Liver (tissue), 9 donors: Measurements from ENCODE around the gene EPB41L1. TPM values are rescaled to one million over a fixed set of nuclear protein-coding genes. Genes with fewer than 3 reads are reported as not detected.

Experiments used
- DNase-seq: peaks from one replicate; pipeline ENCODE4 v3.0.0-alpha.2; 2017; ENCODE audit warnings: low spot score
- H3K27ac ChIP-seq, 2 donors: one replicate each; pipeline ENCODE4 v1.7.0; 2013; ENCODE audit warnings: inconsistent platforms in 2 of 2, low read length in 2 of 2, control low read depth in 1 of 2, low read depth in 1 of 2, mild to moderate bottlenecking in 1 of 2
- H3K27me3 ChIP-seq, 4 donors: one replicate each; pipeline versions ENCODE4 v1.6.1 to v1.7.0; 2013; ENCODE audit warnings: low read length in 3 of 4, inconsistent platforms in 1 of 4, mild to moderate bottlenecking in 1 of 4, moderate library complexity in 1 of 4; ENCODE audit not compliant: control insufficient read depth in 4 of 4, insufficient read depth in 4 of 4
- H3K36me3 ChIP-seq, 4 donors: one replicate each; pipeline versions ENCODE4 v1.6.1 to v1.7.0; 2013; ENCODE audit warnings: low read length in 3 of 4, mild to moderate bottlenecking in 3 of 4, low read depth in 1 of 4, moderate library complexity in 1 of 4; ENCODE audit not compliant: control insufficient read depth in 4 of 4, insufficient read depth in 3 of 4
- H3K4me1 ChIP-seq, 4 donors: one replicate each; pipeline versions ENCODE4 v1.6.1 to v1.7.0; 2013; ENCODE audit warnings: low read length in 3 of 4, mild to moderate bottlenecking in 3 of 4, moderate library complexity in 1 of 4; ENCODE audit not compliant: control insufficient read depth in 4 of 4, insufficient read depth in 4 of 4
- H3K4me3 ChIP-seq, 3 donors: one replicate each; pipeline versions ENCODE4 v1.6.1 to v1.7.0; 2013; ENCODE audit warnings: low read length in 3 of 3, control low read depth in 1 of 3, low read depth in 1 of 3, mild to moderate bottlenecking in 1 of 3
- H3K9ac ChIP-seq, 2 donors: one replicate each; pipeline ENCODE4 v1.7.0; 2013; ENCODE audit warnings: low read length in 2 of 2, mild to moderate bottlenecking in 2 of 2, moderate library complexity in 2 of 2, control low read depth in 1 of 2, low read depth in 1 of 2
- H3K9me3 ChIP-seq, 4 donors: one replicate each; pipeline versions ENCODE4 v1.6.1 to v1.7.0; 2013; ENCODE audit warnings: low read length in 3 of 4; ENCODE audit not compliant: control insufficient read depth in 4 of 4
- EGR1 ChIP-seq, 2 donors: IDR thresholded peaks; 2 replicates each; pipeline ENCODE4 v1.6.1; 2016 to 2018; ENCODE audit warnings: antibody characterized with exemption in 2 of 2, low read depth in 2 of 2
- FOXA1 ChIP-seq: IDR thresholded peaks from 2 replicates; pipeline ENCODE4 v1.6.1; 2016; ENCODE audit warnings: antibody characterized with exemption
- FOXA2 ChIP-seq: IDR thresholded peaks from 2 replicates; pipeline ENCODE4 v1.6.1; 2016; ENCODE audit warnings: antibody characterized with exemption
- GABPA ChIP-seq, 2 donors: IDR thresholded peaks in 1 of 2; conservative IDR thresholded peaks in 1 of 2; 2 replicates each; pipeline ENCODE4 v1.6.1; 2016; ENCODE audit warnings: antibody characterized with exemption in 2 of 2, mild to moderate bottlenecking in 1 of 2, moderate library complexity in 1 of 2
- HNF4A ChIP-seq, 2 donors: conservative IDR thresholded peaks; 2 replicates each; pipeline ENCODE4 v1.6.1; 2016; ENCODE audit warnings: antibody characterized with exemption in 2 of 2, mild to moderate bottlenecking in 2 of 2
- HNF4G ChIP-seq: IDR thresholded peaks from 2 replicates; pipeline ENCODE4 v1.6.1; 2016; ENCODE audit warnings: antibody characterized with exemption
- JUND ChIP-seq, 2 donors: IDR thresholded peaks; 2 replicates each; pipeline ENCODE4 v1.6.1; 2016; ENCODE audit warnings: antibody characterized with exemption in 2 of 2
- NR2F2 ChIP-seq: IDR thresholded peaks from 2 replicates; pipeline ENCODE4 v1.6.1; 2016; ENCODE audit warnings: antibody characterized with exemption
- RAD21 ChIP-seq, 2 donors: IDR thresholded peaks; 2 replicates each; pipeline ENCODE4 v1.6.1; 2016; ENCODE audit warnings: antibody characterized with exemption in 2 of 2, mild to moderate bottlenecking in 2 of 2
- RXRA ChIP-seq, 2 donors: IDR thresholded peaks; 2 replicates each; pipeline ENCODE4 v1.6.1; 2017 to 2018; ENCODE audit warnings: antibody characterized with exemption in 2 of 2, mild to moderate bottlenecking in 1 of 2
- SP1 ChIP-seq: IDR thresholded peaks from 2 replicates; pipeline ENCODE4 v1.6.1; 2018; ENCODE audit warnings: antibody characterized with exemption, mild to moderate bottlenecking
- TAF1 ChIP-seq: conservative IDR thresholded peaks from 2 replicates; pipeline ENCODE4 v1.6.1; 2016; ENCODE audit warnings: antibody characterized with exemption, mild to moderate bottlenecking
- YY1 ChIP-seq: IDR thresholded peaks from 2 replicates; pipeline ENCODE4 v1.6.1; 2016; ENCODE audit warnings: antibody characterized with exemption, mild to moderate bottlenecking
- WGBS: extraction: QIAGEN DNeasy Blood & Tissue Kit; methylation state at CpG from one replicate; pipeline ENCODE4 v1.1.7; 2013; 5-methylcytosine and 5-hydroxymethylcytosine counted together
- polyA plus RNA-seq, 2 donors: library from polyadenylated mRNA; stranded (reverse) in 1 of 2; unstranded in 1 of 2; fragments of 200-250 nt in 1 of 2; fragments of >200 nt in 1 of 2; fragmentation: Nextera tagmentation in 1 of 2; extraction: Ambion mirVana in 1 of 2; gene quantifications; one replicate each; pipeline versions ENCODE4 v1.2.1 to v1.2.3, GENCODE V29; 2013 to 2015
- total RNA-seq, 2 donors: library from RNA; depleted of rRNA; stranded (reverse); fragments of >200 nt; gene quantifications; one replicate each; pipeline ENCODE4 v1.2.3, GENCODE V29; 2014
- TF ChIP-seq, protein P1 (sequence below): IDR thresholded peaks from 2 replicates; pipeline ENCODE4 v1.6.1; 2016; ENCODE audit warnings: antibody characterized with exemption
- TF ChIP-seq, protein P2 (sequence below): fragments of 150-350 bp; IDR thresholded peaks from 2 replicates; pipeline ENCODE4 v1.5.1; 2017; ENCODE audit warnings: improper control_type of control experiment, low read depth, low read length; ENCODE audit not compliant: missing input control
- TF ChIP-seq, protein P3 (sequence below): IDR thresholded peaks from 2 replicates; pipeline ENCODE4 v1.6.1; 2016; ENCODE audit warnings: antibody characterized with exemption
- TF ChIP-seq, protein P4 (sequence below): IDR thresholded peaks from 2 replicates; pipeline ENCODE4 v1.6.1; 2016; ENCODE audit warnings: antibody characterized with exemption
- TF ChIP-seq, protein P5 (sequence below): IDR thresholded peaks from 2 replicates; pipeline ENCODE4 v1.6.1; 2016; ENCODE audit warnings: antibody characterized with exemption, mild to moderate bottlenecking
- donor health status: healthy.
- donor health status: healthy.
- donor health status: healthy.
- donor health status: healthy.
- donor health status: healthy.

Gene EPB41L1
- total and polyA plus RNA-seq, 4 donors = 2.4 to 11.9 (median 4.3) TPM

DNA sequence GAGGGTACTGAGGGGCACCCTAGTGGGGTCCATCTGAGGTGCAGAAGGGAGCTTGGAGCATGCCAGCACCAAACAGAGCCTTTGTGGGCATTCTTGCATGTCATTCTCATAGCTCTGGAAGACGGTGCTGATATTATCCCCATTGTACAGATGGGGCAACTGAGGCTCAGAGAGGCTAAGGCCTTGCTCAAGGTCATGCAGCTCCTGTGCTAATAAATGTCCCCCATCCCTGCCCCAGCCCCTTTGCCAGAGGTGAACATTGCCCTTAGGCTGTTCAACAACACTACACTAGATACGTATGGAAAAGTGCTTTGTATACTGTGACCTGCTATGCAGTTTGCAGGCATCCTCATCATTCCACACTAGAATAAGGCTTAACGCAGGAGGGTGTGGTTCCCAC lies 5.5 kb upstream of the EPB41L1 start:
- no peak overlapping the region for H3K9ac ChIP-seq
- peaks cover 2 to 19% (median 17%) of the 10 kb centered on the region in 4 donors for H3K4me1 ChIP-seq
- H3K4me3 ChIP-seq = no peak overlapping the region
- no peaks in the 10 kb centered on the region for H3K36me3 ChIP-seq
- no peak overlapping the region for H3K27ac ChIP-seq
- H3K27me3 ChIP-seq = no peaks in the 10 kb centered on the region
- no peak for DNase-seq
- no peaks in the 10 kb centered on the region for H3K9me3 ChIP-seq
- 79% methylated on average over 3 of the region's 3 CpGs for WGBS
- TF ChIP-seq, protein P1, sequence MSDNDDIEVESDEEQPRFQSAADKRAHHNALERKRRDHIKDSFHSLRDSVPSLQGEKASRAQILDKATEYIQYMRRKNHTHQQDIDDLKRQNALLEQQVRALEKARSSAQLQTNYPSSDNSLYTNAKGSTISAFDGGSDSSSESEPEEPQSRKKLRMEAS = no peak
- TF ChIP-seq TAF1 (no peak), NR2F2 (no peak), RAD21 (IDR thresholded peaks at IDR 0.05) (no peak), JUND (IDR thresholded peaks at IDR 0.05) (no peak), HNF4G (no peak)
- TF ChIP-seq, protein P2, sequence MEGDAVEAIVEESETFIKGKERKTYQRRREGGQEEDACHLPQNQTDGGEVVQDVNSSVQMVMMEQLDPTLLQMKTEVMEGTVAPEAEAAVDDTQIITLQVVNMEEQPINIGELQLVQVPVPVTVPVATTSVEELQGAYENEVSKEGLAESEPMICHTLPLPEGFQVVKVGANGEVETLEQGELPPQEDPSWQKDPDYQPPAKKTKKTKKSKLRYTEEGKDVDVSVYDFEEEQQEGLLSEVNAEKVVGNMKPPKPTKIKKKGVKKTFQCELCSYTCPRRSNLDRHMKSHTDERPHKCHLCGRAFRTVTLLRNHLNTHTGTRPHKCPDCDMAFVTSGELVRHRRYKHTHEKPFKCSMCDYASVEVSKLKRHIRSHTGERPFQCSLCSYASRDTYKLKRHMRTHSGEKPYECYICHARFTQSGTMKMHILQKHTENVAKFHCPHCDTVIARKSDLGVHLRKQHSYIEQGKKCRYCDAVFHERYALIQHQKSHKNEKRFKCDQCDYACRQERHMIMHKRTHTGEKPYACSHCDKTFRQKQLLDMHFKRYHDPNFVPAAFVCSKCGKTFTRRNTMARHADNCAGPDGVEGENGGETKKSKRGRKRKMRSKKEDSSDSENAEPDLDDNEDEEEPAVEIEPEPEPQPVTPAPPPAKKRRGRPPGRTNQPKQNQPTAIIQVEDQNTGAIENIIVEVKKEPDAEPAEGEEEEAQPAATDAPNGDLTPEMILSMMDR = no peak
- TF ChIP-seq, protein P3, sequence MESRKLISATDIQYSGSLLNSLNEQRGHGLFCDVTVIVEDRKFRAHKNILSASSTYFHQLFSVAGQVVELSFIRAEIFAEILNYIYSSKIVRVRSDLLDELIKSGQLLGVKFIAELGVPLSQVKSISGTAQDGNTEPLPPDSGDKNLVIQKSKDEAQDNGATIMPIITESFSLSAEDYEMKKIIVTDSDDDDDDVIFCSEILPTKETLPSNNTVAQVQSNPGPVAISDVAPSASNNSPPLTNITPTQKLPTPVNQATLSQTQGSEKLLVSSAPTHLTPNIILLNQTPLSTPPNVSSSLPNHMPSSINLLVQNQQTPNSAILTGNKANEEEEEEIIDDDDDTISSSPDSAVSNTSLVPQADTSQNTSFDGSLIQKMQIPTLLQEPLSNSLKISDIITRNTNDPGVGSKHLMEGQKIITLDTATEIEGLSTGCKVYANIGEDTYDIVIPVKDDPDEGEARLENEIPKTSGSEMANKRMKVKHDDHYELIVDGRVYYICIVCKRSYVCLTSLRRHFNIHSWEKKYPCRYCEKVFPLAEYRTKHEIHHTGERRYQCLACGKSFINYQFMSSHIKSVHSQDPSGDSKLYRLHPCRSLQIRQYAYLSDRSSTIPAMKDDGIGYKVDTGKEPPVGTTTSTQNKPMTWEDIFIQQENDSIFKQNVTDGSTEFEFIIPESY = no peak

DNA sequence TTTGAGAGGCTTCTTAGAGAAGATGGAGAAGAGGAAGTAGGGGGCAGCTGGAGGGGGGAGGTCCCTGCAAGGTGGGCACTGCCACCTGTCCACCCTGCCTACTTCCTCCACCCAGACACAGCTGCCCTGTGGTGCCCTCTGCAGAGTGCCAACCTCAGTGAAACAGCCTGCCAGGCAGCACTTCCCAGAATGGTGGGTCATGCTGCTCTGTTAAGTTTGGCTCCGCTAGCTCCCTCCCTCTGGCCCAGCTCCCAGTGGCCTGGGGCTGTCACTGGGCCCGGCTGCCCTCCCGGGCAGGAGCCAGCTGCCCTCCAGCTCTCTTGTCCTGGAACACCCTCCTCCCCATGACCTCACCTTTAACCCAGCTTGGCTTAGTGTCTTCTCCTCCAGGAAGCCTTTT lies 5.1 kb upstream of the EPB41L1 start:
- no peaks in the 10 kb centered on the region for H3K36me3 ChIP-seq
- H3K4me3 ChIP-seq = no peak overlapping the region
- H3K27me3 ChIP-seq = no peaks in the 10 kb centered on the region
- H3K27ac ChIP-seq = peak overlapping the region in 1 of 2 donors; percentile 15
- DNase-seq = no peak
- H3K9me3 ChIP-seq = no peaks in the 10 kb centered on the region
- H3K4me1 ChIP-seq = peaks cover 4 to 21% (median 18%) of the 10 kb centered on the region in 4 donors
- TF ChIP-seq NR2F2 = peak; percentile 74
- peak; percentile 92 to 94 for TF ChIP-seq RXRA (IDR thresholded peaks at IDR 0.05)
- no peak for TF ChIP-seq GABPA (IDR thresholded peaks at IDR 0.05 in 1 of 2, conservative IDR thresholded peaks at IDR 0.05 in 1 of 2)
- peak; percentile 74 for TF ChIP-seq SP1
- TF ChIP-seq, protein P3 = no peak
- TF ChIP-seq FOXA1 = no peak
- TF ChIP-seq HNF4A (conservative IDR thresholded peaks at IDR 0.05) = peak; percentile 61 to 71
- no peak for TF ChIP-seq HNF4G
- no peak for TF ChIP-seq TAF1
- TF ChIP-seq, protein P4, sequence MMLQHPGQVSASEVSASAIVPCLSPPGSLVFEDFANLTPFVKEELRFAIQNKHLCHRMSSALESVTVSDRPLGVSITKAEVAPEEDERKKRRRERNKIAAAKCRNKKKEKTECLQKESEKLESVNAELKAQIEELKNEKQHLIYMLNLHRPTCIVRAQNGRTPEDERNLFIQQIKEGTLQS = no peak
- TF ChIP-seq FOXA2 = no peak
- TF ChIP-seq YY1 = peak; percentile 22
- no peak for TF ChIP-seq EGR1 (IDR thresholded peaks at IDR 0.05; ENCODE audit: low read depth in 2 of 2)
- TF ChIP-seq, protein P2 = no peak
- TF ChIP-seq RAD21 (IDR thresholded peaks at IDR 0.05) = peak in 1 of 2 donors; percentile 49
- TF ChIP-seq, protein P5, sequence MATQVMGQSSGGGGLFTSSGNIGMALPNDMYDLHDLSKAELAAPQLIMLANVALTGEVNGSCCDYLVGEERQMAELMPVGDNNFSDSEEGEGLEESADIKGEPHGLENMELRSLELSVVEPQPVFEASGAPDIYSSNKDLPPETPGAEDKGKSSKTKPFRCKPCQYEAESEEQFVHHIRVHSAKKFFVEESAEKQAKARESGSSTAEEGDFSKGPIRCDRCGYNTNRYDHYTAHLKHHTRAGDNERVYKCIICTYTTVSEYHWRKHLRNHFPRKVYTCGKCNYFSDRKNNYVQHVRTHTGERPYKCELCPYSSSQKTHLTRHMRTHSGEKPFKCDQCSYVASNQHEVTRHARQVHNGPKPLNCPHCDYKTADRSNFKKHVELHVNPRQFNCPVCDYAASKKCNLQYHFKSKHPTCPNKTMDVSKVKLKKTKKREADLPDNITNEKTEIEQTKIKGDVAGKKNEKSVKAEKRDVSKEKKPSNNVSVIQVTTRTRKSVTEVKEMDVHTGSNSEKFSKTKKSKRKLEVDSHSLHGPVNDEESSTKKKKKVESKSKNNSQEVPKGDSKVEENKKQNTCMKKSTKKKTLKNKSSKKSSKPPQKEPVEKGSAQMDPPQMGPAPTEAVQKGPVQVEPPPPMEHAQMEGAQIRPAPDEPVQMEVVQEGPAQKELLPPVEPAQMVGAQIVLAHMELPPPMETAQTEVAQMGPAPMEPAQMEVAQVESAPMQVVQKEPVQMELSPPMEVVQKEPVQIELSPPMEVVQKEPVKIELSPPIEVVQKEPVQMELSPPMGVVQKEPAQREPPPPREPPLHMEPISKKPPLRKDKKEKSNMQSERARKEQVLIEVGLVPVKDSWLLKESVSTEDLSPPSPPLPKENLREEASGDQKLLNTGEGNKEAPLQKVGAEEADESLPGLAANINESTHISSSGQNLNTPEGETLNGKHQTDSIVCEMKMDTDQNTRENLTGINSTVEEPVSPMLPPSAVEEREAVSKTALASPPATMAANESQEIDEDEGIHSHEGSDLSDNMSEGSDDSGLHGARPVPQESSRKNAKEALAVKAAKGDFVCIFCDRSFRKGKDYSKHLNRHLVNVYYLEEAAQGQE = no peak
- TF ChIP-seq, protein P1 = no peak
- peak in 1 of 2 donors; percentile 50 for TF ChIP-seq JUND (IDR thresholded peaks at IDR 0.05)
- no peak overlapping the region for H3K9ac ChIP-seq
- 18% methylated on average over 3 of the region's 3 CpGs for WGBS
